Esophagus squamous epithelium (tissue), 5 donors: ENCODE data around the gene SPRING1. TPM values are rescaled to one million over a fixed set of nuclear protein-coding genes. Genes with fewer than 3 reads are reported as not detected.

ENCODE experiments used
- DNase-seq: peaks from one replicate; lab custom pipeline; 2025; lab: John Stamatoyannopoulos, UW
- H3K27ac ChIP-seq, 4 donors: fragments of 200-600 bp; sonication (generic); one replicate each; pipeline ENCODE4 v1.5.1; 2016 to 2019; ENCODE audit warnings: mild to moderate bottlenecking in 1 of 4
- H3K27me3 ChIP-seq, 4 donors: fragments of 200-600 bp; sonication (generic); 1 replicate in 3 of 4; 2 replicates in 1 of 4; pipeline versions ENCODE4 v1.5.1 to v1.6.0; 2017 to 2021; ENCODE audit warnings: antibody characterized with exemption in 1 of 4
- H3K36me3 ChIP-seq, 3 donors: fragments of 200-600 bp; sonication (generic); one replicate each; pipeline ENCODE4 v1.5.1; 2016 to 2019
- H3K4me1 ChIP-seq, 3 donors: fragments of 200-600 bp; sonication (generic); one replicate each; pipeline ENCODE4 v1.5.1; 2017 to 2019
- H3K4me3 ChIP-seq, 4 donors: fragments of 200-600 bp; sonication (generic); 1 replicate in 3 of 4; 2 replicates in 1 of 4; pipeline ENCODE4 v1.5.1; 2016 to 2019; ENCODE audit warnings: mild to moderate bottlenecking in 2 of 4, moderate library complexity in 1 of 4
- H3K9me3 ChIP-seq, 3 donors: fragments of 200-600 bp; sonication (generic); one replicate each; pipeline ENCODE4 v1.5.1; 2016 to 2019
- POLR2A ChIP-seq, 4 donors: fragments of 450-650 bp; IDR thresholded peaks; one replicate each; pipeline ENCODE4 v1.6.1; 2017; ENCODE audit warnings: antibody characterized with exemption in 4 of 4, mild to moderate bottlenecking in 4 of 4, moderate library complexity in 3 of 4
- WGBS, 2 donors: methylation state at CpG; one replicate each; pipeline ENCODE4 v1.1.5; 2018; 5-methylcytosine and 5-hydroxymethylcytosine counted together
- intact Hi-C: fragments of 100-400 bp; cut with DNase I; formaldehyde crosslinking; loops from one replicate; pipeline ENCODE4 v1.15.0; 2022
- total RNA-seq, 4 donors: library from RNA; depleted of rRNA; stranded (reverse); fragments of >200 nt; gene quantifications; one replicate each; pipeline ENCODE4 v1.1.0, GENCODE V29; 2016
- TF ChIP-seq, protein P1 (sequence below), 6 experiments: fragments of 450-650 bp in 4 of 6; fragments of 200-600 bp in 2 of 6; sonication (generic) in 2 of 6; IDR thresholded peaks; one replicate each; pipeline ENCODE4 v1.5.1; 2016 to 2019; ENCODE audit warnings: antibody characterized with exemption in 6 of 6, mild to moderate bottlenecking in 4 of 6, moderate library complexity in 4 of 6
- donor health status: DM: yes; HTN: yes; CAD: no.

SPRING1 gene
- total RNA-seq, 4 donors from 2014 or later: 14.6 to 25.5 (median 19.1) TPM

DNA sequence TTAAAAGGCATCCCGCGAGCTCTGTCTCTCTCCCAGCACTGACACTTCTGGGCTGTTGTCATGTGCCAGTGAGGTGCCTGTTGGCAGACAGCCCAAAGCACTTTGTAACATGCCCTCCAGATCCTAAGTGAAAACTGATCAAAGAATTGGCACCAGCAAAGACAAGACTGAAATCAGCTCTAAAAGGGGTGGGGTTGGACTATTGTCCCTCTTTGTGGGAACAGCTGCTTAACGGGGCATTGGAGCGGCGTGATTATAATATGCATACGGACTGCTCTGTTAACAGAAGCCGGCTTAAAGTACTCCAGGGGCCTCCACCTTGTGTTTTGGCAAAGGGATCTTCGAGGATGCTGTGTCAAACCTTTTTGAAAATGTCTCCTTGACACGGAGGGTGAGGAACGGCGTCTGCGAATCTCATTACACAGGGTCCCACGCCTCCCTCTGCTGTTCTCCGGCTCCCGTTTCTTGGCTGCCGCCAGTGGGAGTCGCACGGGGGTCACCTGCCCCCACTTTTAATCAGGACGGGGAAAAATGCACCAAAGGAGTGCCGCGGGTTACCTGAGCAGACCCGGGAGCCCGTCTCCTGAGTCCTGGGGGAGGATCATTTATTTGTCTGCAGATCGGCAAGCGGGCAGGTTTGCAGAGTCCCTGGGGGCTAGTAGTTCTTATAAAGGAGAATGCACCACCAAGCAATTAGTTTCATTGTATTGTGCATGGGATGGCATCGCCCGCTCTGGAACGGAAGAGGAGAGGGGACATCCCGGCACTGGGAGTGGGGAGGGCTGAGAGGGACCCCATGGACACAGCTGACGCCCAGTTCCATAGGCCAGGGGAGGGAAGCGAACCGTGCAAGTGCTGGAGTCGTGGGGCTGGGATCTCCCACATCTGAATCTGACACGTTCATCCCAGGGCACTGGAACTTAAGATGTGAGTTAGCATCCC, 44.3 kb downstream of the SPRING1 start:
- WGBS, 2 donors: 5 to 18% methylated on average over 11 to 33 of the region's 34 CpGs
- Histone ChIP-seq H3K27ac (no peak overlapping the region), H3K27me3 (peaks cover 0 to 42% (median 0%) of the 10 kb centered on the region in 4 donors), H3K4me1 (peaks cover 5 to 34% (median 17%) of the 10 kb centered on the region in 3 donors), H3K36me3 (no peaks in the 10 kb centered on the region), H3K4me3 (peak overlapping the region in 3 of 4 donors; percentile 19 to 53 (median 20)), H3K9me3 (no peaks in the 10 kb centered on the region)
- TF ChIP-seq, protein P1, sequence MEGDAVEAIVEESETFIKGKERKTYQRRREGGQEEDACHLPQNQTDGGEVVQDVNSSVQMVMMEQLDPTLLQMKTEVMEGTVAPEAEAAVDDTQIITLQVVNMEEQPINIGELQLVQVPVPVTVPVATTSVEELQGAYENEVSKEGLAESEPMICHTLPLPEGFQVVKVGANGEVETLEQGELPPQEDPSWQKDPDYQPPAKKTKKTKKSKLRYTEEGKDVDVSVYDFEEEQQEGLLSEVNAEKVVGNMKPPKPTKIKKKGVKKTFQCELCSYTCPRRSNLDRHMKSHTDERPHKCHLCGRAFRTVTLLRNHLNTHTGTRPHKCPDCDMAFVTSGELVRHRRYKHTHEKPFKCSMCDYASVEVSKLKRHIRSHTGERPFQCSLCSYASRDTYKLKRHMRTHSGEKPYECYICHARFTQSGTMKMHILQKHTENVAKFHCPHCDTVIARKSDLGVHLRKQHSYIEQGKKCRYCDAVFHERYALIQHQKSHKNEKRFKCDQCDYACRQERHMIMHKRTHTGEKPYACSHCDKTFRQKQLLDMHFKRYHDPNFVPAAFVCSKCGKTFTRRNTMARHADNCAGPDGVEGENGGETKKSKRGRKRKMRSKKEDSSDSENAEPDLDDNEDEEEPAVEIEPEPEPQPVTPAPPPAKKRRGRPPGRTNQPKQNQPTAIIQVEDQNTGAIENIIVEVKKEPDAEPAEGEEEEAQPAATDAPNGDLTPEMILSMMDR (IDR thresholded peaks at IDR 0.05): no peak
- no peak for TF ChIP-seq POLR2A (IDR thresholded peaks at IDR 0.05)
- intact Hi-C loops: no loop called here
- no peak for DNase-seq

DNA sequence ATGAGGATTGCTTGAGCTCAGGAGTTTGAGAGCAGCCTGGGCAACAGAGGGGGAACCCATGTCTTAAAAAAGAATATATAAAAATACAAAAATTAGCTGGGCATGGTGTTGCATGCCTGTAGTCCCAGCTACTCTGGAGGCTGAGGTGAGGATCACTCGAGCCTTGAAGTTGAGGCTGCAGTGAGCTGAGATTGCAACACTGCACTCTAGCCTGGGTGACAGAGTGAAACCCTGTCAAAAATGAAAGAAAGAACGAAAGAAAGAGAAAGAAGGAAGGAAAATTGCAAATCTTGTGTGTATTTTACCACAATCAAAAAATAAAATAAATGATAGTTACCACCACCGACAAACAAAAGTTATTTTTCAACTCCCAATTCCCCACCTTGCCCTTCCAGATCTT, 45.3 kb downstream of the SPRING1 start:
- no peak for DNase-seq
- Histone ChIP-seq H3K36me3 (no peaks in the 10 kb centered on the region), H3K4me1 (peaks cover 5 to 24% (median 14%) of the 10 kb centered on the region in 3 donors), H3K27me3 (peaks cover 0 to 42% (median 0%) of the 10 kb centered on the region in 4 donors), H3K4me3 (no peak overlapping the region), H3K9me3 (no peaks in the 10 kb centered on the region), H3K27ac (no peak overlapping the region)
- no peak for TF ChIP-seq POLR2A (IDR thresholded peaks at IDR 0.05)
- TF ChIP-seq, protein P1 (IDR thresholded peaks at IDR 0.05): no peak
- 45 to 55% methylated on average over 3 of the region's 3 CpGs for WGBS, 2 donors
- intact Hi-C loops: no loop called here

GRCh38 chr12:116691636-116692035, 46.2 kb downstream of the SPRING1 start:
- Histone ChIP-seq H3K4me3 (no peak overlapping the region), H3K27me3 (peaks cover 0 to 42% (median 0%) of the 10 kb centered on the region in 4 donors), H3K27ac (no peak overlapping the region), H3K36me3 (no peaks in the 10 kb centered on the region), H3K9me3 (no peaks in the 10 kb centered on the region), H3K4me1 (peaks cover 5 to 19% (median 14%) of the 10 kb centered on the region in 3 donors)
- 75 to 83% methylated on average over 4 of the region's 4 CpGs for WGBS, 2 donors
- intact Hi-C loops: no loop called here
- TF ChIP-seq, protein P1 (IDR thresholded peaks at IDR 0.05): no peak
- no peak for TF ChIP-seq POLR2A (IDR thresholded peaks at IDR 0.05)
- no peak for DNase-seq

DNA sequence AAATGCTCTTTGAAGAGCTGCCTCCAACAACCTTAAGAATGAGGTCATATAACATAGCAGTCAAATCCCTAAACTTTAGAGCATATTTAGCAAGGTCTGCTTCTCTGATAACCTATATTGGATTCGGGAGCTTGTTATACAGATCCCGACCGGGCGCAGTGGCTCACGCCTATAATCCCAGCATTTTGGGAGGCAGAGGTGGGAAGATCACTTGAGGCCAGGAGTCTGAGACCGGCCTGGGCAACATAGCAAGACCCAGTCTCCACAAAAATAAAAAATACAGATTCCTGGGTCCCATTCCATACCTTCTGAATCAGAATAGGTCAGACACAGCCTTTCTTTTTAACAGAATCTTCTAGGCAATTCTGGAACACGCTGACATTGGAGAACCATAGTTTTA, 46.7 kb downstream of the SPRING1 start:
- WGBS, 2 donors: 90 to 100% methylated on average over 1 to 7 of the region's 7 CpGs
- no peaks in the 10 kb centered on the region for H3K36me3 ChIP-seq
- TF ChIP-seq POLR2A (IDR thresholded peaks at IDR 0.05): no peak
- TF ChIP-seq, protein P1 (IDR thresholded peaks at IDR 0.05): no peak
- no peak overlapping the region for H3K27ac ChIP-seq
- peaks cover 5 to 19% (median 14%) of the 10 kb centered on the region in 3 donors for H3K4me1 ChIP-seq
- no peaks in the 10 kb centered on the region for H3K9me3 ChIP-seq
- H3K27me3 ChIP-seq: peaks cover 0 to 42% (median 0%) of the 10 kb centered on the region in 4 donors
- DNase-seq: no peak
- H3K4me3 ChIP-seq: no peak overlapping the region
- intact Hi-C loops: no loop called here
